K562 (cell line): ENCODE measurements around the gene CDC14B. TPM values are rescaled to one million over a fixed set of nuclear protein-coding genes. Genes with fewer than 3 reads are reported as not detected.

Source experiments
- ATAC-seq: fragments of 200-7000 bp; cut with Tn5 transposase; 3 replicates; pipeline ENCODE4 v1.9.1; 2020; ENCODE audit warnings: moderate library complexity
- BruUV-seq: library from RNA; stranded (reverse); fragments of 400-500 nt; replicated peaks from 2 replicates; lab custom pipeline; 2021; lab: Mats Ljungman, UMichigan
- CTCF ChIA-PET: fragments of 300-600 bp; formaldehyde crosslinking; extraction: SDS; loops from one replicate; lab custom pipeline; 2021; ENCODE audit warnings: low intra/inter-chr PET ratio; lab: Yijun Ruan, JAX
- POLR2A ChIA-PET: fragments of 300-600, 350-650 bp; sonication (Branson Sonifier 250); formaldehyde crosslinking; extraction: SDS; loops from one replicate; lab custom pipeline; 2021; ENCODE audit warnings: antibody characterized with exemption, inconsistent platforms; lab: Yijun Ruan, JAX
- DNase-seq, 4 experiments: peaks; one replicate each; pipeline versions ENCODE4 v3.0.0 to v3.0.0-alpha.2; 2011 to 2018; ENCODE audit warnings: low spot score in 3 of 4, mixed read lengths in 3 of 4; ENCODE audit errors: extremely low read depth in 1 of 4
- FAIRE-seq: peaks from 2 replicates; lab custom pipeline; 2011; peaks lifted over from hg19 to GRCh38; lab: Jason Lieb, UNC
- H2AFZ ChIP-seq: 2 replicates; pipeline ENCODE4 v1.6.0; 2011; ENCODE audit warnings: low read depth, low read length, control low read depth, inconsistent platforms
- H3K27ac ChIP-seq: fragments of 200-600 bp; 3 replicates; pipeline ENCODE4 v1.8.0; 2011; ENCODE audit warnings: low read depth, mild to moderate bottlenecking, control low read depth, inconsistent platforms, low read length, moderate library complexity, mixed read lengths; ENCODE audit errors: extremely low read depth
- H3K27me3 ChIP-seq, 2 experiments: fragments of 300-600 bp in 1 of 2; 2 replicates in 1 of 2; 3 replicates in 1 of 2; pipeline versions ENCODE4 v1.6.0 to v1.8.0; 2011; ENCODE audit warnings: inconsistent platforms in 2 of 2, low read length in 2 of 2, mild to moderate bottlenecking in 1 of 2, mixed read lengths in 1 of 2, moderate library complexity in 1 of 2; ENCODE audit not compliant: control insufficient read depth in 2 of 2, insufficient read depth in 2 of 2
- H3K36me3 ChIP-seq: fragments of 300-600 bp; 3 replicates; pipeline ENCODE4 v1.8.0; 2011; ENCODE audit warnings: mild to moderate bottlenecking, low read length, inconsistent platforms; ENCODE audit not compliant: control insufficient read depth, insufficient read depth
- H3K4me1 ChIP-seq, 2 experiments: fragments of 200-600 bp in 1 of 2; replicated peaks in 1 of 2; 2 replicates in 1 of 2; 3 replicates in 1 of 2; pipeline versions ENCODE4 v1.5.1 to v1.8.0; 2011; ENCODE audit warnings: inconsistent platforms in 2 of 2, low read length in 2 of 2, mild to moderate bottlenecking in 1 of 2, mixed read lengths in 1 of 2, moderate library complexity in 1 of 2; ENCODE audit not compliant: control insufficient read depth in 2 of 2, insufficient read depth in 2 of 2
- H3K4me2 ChIP-seq: 2 replicates; pipeline ENCODE4 v1.6.1; 2011; ENCODE audit warnings: low read length, control low read depth, inconsistent platforms, mixed read lengths; ENCODE audit not compliant: insufficient read depth
- H3K4me3 ChIP-seq: fragments of 200-600 bp; sonication (generic), shearing (Covaris generic); 2 replicates; pipeline ENCODE4 v1.5.1; 2016; ENCODE audit warnings: control low read depth, inconsistent platforms
- H3K79me2 ChIP-seq: fragments of 200-600 bp; 3 replicates; pipeline ENCODE4 v1.8.0; 2011; ENCODE audit warnings: low read length, inconsistent platforms; ENCODE audit not compliant: control insufficient read depth, insufficient read depth
- H3K9ac ChIP-seq, 2 experiments: 2 replicates each; pipeline versions ENCODE4 v1.6.0 to v1.6.1; 2011; ENCODE audit warnings: low read depth in 2 of 2, low read length in 2 of 2, control low read depth in 1 of 2, inconsistent platforms in 1 of 2, mild to moderate bottlenecking in 1 of 2, mixed read lengths in 1 of 2; ENCODE audit not compliant: insufficient read depth in 1 of 2
- H3K9me1 ChIP-seq: one replicate; pipeline ENCODE4 v1.6.0; 2011; ENCODE audit warnings: inconsistent platforms, mild to moderate bottlenecking, low read length, moderate library complexity; ENCODE audit not compliant: control insufficient read depth, insufficient read depth
- H3K9me3 ChIP-seq: replicated peaks from 2 replicates; pipeline ENCODE4 v1.5.1; 2011; ENCODE audit warnings: low read depth, low read length, inconsistent platforms; ENCODE audit not compliant: control insufficient read depth, insufficient read depth
- H4K20me1 ChIP-seq: replicated peaks from 2 replicates; pipeline ENCODE4 v1.6.1; 2011; ENCODE audit warnings: low read length, inconsistent platforms, mixed read lengths; ENCODE audit not compliant: control insufficient read depth, insufficient read depth
- LCOR ChIP-seq: sonication (generic); formaldehyde crosslinking; IDR thresholded peaks from 2 replicates; pipeline ENCODE4 v1.8.0; 2022; ENCODE audit warnings: mild to moderate bottlenecking, missing genetic modification reagents
- NR4A1 ChIP-seq, 2 experiments: fragments of 250-450 bp in 1 of 2; fragments of 450-650 bp in 1 of 2; sonication (Bioruptor Pico) in 1 of 2; IDR thresholded peaks; 2 replicates each; pipeline versions ENCODE4 v1.4.0 to v1.6.1; 2016 to 2020; ENCODE audit warnings: mild to moderate bottlenecking in 2 of 2, missing compliant biosample characterization in 1 of 2, missing genetic modification characterization in 1 of 2, moderate library complexity in 1 of 2
- POLR2A ChIP-seq: fragments of 450-650 bp; conservative IDR thresholded peaks from 2 replicates; pipeline ENCODE4 v1.6.1; 2016
- TAF7 ChIP-seq: fragments of 450-650 bp; IDR thresholded peaks from 2 replicates; pipeline ENCODE4 v1.6.1; 2016; ENCODE audit warnings: missing genetic modification characterization, missing compliant biosample characterization
- WGBS: fragments of 100-300 bp; shearing (Covaris generic); methylation state at CpG from one replicate; pipeline ENCODE4 v1.1.6; 2016; ENCODE audit warnings: low coverage, mixed read lengths; ENCODE audit not compliant: insufficient coverage; ENCODE audit errors: missing lambda C conversion rate; 5-methylcytosine and 5-hydroxymethylcytosine counted together
- in situ Hi-C: fragments of 300-500 bp; cut with MboI; formaldehyde crosslinking; loops from 4 replicates; pipeline ENCODE4 v1.15.0; 2018; ENCODE audit warnings: inconsistent platforms, mixed read lengths
- intact Hi-C: fragments of 100-400 bp; cut with micrococcal nuclease; formaldehyde crosslinking; loops from 2 replicates; pipeline ENCODE4 v1.14.2; 2022
- polyA plus RNA-seq, 8 experiments: library from polyadenylated mRNA; depleted of rRNA in 4 of 8; stranded (reverse) in 5 of 8; unstranded in 3 of 8; fragments of >200 nt; fragmentation: Nextera tagmentation in 2 of 8; fragmentation: Illumina TruSeq in 1 of 8; extraction: Ambion mirVana in 2 of 8; extraction: Trizol in 1 of 8; gene quantifications; 2 replicates each; pipeline versions ENCODE4 v1.2.1 to v1.2.3, GENCODE V29; 2011 to 2014; ENCODE audit warnings: inconsistent platforms in 1 of 8, missing spikeins in 1 of 8
- total RNA-seq, 7 experiments: library from RNA; depleted of rRNA in 6 of 7; stranded (reverse); fragments of >200 nt in 6 of 7; fragmentation: Illumina TruSeq in 2 of 7; extraction: Trizol in 2 of 7; gene quantifications; 2 replicates each; pipeline versions ENCODE4 v1.2.1 to v1.2.3, GENCODE V29; 2011 to 2021; ENCODE audit warnings: low replicate concordance in 1 of 7
- TF ChIP-seq, protein P1 (sequence below), 2 experiments: fragments of 450-650 bp; conservative IDR thresholded peaks; 2 replicates each; pipeline ENCODE4 v1.6.1; 2017; ENCODE audit warnings: mild to moderate bottlenecking in 2 of 2, moderate library complexity in 2 of 2
- TF ChIP-seq, protein P2 (sequence below): sonication (generic); formaldehyde crosslinking; IDR thresholded peaks from 2 replicates; pipeline ENCODE4 v1.8.0; 2022; ENCODE audit warnings: mild to moderate bottlenecking, missing genetic modification reagents, borderline replicate concordance

CDC14B gene
- total and polyA plus RNA-seq, 9 of the 15 experiments (the other 6 are each of a cell fraction or from before 2014, with no cell fraction given) = 1.4 to 6.0 (median 3.8) TPM

DNA sequence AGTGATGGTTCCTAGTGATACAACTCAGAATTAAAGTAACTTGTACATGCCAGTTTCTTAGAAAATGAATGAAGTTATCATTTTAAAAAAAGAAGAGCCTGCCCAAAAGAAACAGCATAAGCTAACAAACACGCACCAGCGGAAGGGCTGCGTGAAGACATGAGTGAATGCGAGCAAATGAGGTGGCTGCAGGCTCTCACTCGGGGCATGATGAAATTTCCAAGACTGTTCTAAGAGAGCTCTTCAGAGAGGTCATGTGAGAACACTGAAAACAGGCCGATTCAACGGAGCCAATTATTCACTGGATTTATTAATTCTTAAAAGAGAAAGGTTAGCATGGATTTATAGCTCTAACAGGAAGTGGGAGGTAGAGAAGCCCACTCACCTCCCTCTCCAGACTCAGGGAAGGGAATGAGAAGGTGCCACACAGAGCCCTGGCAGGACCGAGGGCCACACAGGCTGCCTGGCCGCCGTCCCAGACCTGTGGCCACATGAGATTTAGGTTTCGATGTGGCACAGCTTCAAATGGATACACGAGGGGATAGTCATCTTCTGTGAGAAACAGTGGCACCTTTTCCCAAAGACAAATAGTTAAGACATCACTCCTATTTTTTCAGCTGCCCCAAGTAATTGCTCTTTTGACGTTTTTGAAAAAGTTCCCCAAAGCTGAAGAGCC is 114.2 kb downstream of the CDC14B start (continued):
- TF ChIP-seq, protein P1, sequence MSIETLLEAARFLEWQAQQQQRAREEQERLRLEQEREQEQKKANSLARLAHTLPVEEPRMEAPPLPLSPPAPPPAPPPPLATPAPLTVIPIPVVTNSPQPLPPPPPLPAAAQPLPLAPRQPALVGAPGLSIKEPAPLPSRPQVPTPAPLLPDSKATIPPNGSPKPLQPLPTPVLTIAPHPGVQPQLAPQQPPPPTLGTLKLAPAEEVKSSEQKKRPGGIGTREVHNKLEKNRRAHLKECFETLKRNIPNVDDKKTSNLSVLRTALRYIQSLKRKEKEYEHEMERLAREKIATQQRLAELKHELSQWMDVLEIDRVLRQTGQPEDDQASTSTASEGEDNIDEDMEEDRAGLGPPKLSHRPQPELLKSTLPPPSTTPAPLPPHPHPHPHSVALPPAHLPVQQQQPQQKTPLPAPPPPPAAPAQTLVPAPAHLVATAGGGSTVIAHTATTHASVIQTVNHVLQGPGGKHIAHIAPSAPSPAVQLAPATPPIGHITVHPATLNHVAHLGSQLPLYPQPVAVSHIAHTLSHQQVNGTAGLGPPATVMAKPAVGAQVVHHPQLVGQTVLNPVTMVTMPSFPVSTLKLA (conservative IDR thresholded peaks at IDR 0.05) = no peak
- TF ChIP-seq NR4A1 (CRISPR knock-in tag; IDR thresholded peaks at IDR 0.05) (no peak), NR4A1 (tag; IDR thresholded peaks at IDR 0.05) (no peak), TAF7 (tag) (no peak), POLR2A (no peak), LCOR (CRISPR knock-in tag) (no peak)
- TF ChIP-seq, protein P2, sequence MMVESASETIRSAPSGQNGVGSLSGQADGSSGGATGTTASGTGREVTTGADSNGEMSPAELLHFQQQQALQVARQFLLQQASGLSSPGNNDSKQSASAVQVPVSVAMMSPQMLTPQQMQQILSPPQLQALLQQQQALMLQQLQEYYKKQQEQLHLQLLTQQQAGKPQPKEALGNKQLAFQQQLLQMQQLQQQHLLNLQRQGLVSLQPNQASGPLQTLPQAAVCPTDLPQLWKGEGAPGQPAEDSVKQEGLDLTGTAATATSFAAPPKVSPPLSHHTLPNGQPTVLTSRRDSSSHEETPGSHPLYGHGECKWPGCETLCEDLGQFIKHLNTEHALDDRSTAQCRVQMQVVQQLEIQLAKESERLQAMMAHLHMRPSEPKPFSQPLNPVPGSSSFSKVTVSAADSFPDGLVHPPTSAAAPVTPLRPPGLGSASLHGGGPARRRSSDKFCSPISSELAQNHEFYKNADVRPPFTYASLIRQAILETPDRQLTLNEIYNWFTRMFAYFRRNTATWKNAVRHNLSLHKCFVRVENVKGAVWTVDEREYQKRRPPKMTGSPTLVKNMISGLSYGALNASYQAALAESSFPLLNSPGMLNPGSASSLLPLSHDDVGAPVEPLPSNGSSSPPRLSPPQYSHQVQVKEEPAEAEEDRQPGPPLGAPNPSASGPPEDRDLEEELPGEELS (CRISPR knock-in tag) = no peak

DNA sequence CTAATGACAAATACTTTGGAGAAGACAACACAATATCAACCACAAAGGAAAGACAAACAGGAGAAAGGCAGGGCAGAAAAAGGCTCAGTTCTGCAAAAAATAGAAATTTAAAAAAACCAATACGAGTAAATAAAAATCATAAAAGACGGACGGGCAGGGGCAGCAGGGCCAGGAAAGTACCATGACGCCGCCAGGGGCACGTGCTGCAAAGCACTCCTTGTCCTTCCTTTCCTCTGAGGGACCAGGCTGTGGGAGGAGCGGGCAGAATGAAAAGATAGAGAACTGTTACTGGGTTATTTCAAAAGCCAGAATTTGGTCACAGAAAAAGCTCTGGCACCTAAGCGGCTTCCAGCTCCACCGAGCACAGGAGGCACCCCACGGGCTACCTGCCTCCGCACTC is 115.7 kb downstream of the CDC14B start:
- BruUV-seq = no TSS peak
- FAIRE-seq (no peak), DNase-seq (no peak), ATAC-seq (no peak)
- ChIA-PET POLR2A (no interaction called here), CTCF (no interaction called here)
- intact Hi-C loops = no loop called here
- Histone ChIP-seq H3K9me3 (no peaks in the 10 kb centered on the region), H3K9ac (no peak overlapping the region), H3K4me3 (no peak overlapping the region), H4K20me1 (no peaks in the 10 kb centered on the region), H3K9me1 (no peaks in the 10 kb centered on the region), H3K4me2 (no peak overlapping the region), H3K79me2 (no peaks in the 10 kb centered on the region), H3K36me3 (no peaks in the 10 kb centered on the region), H2AFZ (no peak overlapping the region), H3K4me1 (no peaks in the 10 kb centered on the region), H3K27ac (no peak overlapping the region), H3K27me3 (peaks cover 0 to 24% of the 10 kb centered on the region in 2 experiments; a peak in 4 of 5 replicates)
- 29% methylated on average over 10 of the region's 11 CpGs for WGBS
- in situ Hi-C loops = no loop called here
